IPS-11a (cell line): ENCODE measurements around the gene KRTAP4-9.
"Not testable (repeated sequence)": the region's sequence is repeated elsewhere in the genome, so short reads cannot be mapped to it uniquely, and the experiment has no call there.

Source experiments
- H3K4me3 ChIP-seq: one replicate; pipeline ENCODE4 v1.5.1; 2013; ENCODE audit warnings: low read depth, low read length, control low read depth

KRTAP4-9 gene

DNA sequence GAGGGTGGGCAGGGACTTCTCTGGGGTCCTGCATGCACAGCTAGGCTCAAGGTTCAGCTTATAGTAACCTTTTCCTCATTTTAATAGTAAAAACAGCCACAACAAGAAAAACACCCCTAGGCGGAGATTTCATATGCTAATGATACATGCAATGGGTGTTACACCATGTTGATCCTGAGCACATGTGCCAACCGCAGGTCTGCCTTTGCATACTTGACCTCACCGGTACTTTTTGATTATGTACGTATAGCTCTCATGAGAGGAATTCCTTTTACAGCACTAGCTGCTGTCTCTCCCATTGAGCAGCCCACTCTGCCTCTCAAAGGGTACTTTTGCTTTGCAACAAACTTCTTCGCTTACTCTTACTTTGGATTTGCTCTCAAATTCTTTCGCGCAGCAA is 9.1 kb upstream of the KRTAP4-9 start:
- no peak overlapping the region for H3K4me3 ChIP-seq

DNA sequence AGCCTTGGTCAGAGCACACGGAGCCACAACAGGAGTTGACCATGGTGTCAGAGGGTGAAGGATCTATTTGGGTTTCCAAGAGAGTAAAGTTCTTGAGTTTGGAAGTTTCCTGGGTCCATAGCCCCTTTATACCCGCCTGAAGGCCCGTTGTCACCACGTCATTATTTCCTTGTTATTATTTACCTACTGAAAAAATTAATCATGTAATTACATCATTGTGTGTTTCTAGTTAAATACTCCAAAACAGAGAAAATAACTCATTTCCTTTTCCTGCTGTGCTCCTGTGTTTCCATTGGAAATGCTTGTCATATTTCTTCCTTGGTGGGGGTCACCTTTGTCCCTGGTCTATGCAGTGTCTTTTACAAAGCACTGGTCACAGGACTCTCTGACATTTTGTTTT is 7.1 kb upstream of the KRTAP4-9 start, which contains the start of gene KRTAP4-8:
Gene KRTAP4-8 (minus strand): TSS at position 101 of the 400 bp plus-strand sequence. CDS start 58 bp downstream, at position 43.
- H3K4me3 ChIP-seq = no peak within 1 kb of the TSS

DNA sequence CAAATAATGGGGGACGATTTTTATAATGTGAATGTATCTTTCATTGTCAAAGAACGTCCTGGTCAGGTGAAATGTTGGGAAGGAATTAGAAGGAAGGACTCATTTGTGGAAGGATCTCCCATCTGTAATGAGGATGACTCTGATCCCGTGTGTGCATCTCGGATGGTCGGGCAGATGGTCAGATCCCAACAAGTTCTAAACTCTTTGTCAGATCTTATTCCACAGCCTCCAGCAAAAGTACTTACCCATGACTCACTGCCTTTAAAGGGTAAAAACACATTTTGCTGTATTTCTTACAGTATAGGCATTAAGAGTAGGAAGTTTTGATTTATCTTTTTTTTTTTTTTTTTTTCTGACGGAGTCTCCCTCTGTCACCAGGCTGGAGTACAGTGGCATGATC is 6.7 kb upstream of the KRTAP4-9 start:
- H3K4me3 ChIP-seq = no peak overlapping the region

DNA sequence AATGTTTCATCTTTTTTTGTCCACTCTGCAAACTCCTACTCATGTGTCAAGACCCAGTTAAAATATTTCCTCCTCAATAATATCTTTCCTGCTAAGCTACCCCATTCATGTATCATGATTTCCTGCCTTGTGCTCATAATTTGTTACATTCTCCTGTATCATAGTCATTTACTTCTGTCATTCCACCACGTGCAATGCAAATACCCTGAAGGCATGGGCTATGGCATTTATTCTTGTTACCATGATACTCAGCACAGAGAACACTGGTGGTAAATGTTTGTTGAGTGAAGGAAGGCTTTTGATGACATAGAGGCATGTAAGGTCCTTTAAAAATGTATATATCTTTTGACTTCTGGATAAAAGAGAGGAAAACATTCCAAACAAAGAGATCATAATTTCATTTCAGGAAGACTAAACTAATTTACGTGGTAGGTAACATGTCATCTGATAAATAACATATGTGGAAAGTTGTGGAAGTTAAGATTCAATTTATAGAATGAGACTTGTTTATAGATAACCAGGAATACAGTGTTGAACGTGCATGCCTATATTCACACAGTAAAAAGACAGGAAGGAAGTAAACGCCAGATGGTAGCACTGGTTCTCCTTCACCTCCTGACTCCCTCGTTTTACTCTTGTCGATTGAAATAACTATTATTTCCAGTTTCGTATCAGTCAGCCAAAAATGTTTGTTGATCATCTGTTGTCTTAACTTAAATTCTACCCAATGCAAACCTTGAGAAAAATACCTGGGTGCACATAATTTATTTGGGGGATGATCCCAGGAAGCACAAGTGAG is 5.3 kb upstream of the KRTAP4-9 start:
- H3K4me3 ChIP-seq = not testable (repeated sequence)

DNA sequence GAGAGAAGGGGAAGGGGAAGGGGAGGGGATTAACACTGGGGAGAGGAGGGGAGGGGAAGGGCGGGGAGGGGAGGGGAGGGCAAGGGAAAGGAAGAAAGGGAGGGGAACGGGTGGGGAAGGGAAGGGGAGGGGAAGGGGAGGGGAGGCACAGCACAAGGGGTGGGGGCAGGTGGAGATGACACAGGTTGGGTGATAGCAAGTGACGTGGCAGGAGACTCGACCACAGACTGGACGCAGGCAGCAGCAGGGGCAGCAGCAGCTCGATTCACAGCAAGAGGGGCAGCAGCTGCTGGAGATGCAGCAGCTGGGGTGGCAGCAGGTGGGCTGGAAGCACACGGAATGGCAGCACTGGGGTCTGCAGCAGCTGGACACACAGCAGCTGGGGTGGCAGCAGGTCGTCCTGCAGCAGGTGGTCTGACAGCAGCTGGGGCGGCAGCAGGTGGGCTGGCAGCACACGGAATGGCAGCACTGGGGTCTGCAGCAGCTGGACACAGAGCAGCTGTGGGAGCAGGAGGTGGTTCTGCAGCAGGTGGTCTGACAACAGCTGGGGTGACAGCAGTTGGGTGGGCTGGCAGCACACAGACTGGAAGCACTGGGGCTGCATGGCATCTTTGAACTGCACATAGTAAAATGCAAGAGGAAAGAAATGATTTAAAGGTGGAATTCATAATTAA is 3.5 kb upstream of the KRTAP4-9 start, which contains the start of gene KRTAP4-16:
Gene KRTAP4-16 (minus strand): TSS at position 624 of the 674 bp plus-strand sequence. CDS start 0 bp downstream, at position 624.
- no peak within 1 kb of the TSS for H3K4me3 ChIP-seq

DNA sequence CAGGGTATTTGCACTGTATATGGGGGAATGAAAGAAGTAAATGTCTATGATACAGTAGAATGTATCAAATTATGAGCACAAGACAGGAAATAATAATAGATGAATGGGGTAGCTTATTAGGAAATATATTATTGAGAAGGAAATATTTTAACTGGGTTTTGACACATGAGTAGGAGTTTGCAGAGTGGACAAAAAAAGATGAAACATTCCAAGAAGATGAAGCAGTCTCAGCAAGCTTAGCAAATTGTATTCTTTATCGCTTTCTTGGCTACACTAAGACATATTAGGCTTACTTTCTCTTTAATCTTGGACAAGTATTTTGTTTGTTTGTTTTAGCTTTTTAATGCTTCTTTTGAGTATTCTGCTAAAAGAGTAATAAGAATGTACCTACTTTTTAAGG is 1.3 kb upstream of the KRTAP4-9 start:
- no peak overlapping the region for H3K4me3 ChIP-seq

DNA sequence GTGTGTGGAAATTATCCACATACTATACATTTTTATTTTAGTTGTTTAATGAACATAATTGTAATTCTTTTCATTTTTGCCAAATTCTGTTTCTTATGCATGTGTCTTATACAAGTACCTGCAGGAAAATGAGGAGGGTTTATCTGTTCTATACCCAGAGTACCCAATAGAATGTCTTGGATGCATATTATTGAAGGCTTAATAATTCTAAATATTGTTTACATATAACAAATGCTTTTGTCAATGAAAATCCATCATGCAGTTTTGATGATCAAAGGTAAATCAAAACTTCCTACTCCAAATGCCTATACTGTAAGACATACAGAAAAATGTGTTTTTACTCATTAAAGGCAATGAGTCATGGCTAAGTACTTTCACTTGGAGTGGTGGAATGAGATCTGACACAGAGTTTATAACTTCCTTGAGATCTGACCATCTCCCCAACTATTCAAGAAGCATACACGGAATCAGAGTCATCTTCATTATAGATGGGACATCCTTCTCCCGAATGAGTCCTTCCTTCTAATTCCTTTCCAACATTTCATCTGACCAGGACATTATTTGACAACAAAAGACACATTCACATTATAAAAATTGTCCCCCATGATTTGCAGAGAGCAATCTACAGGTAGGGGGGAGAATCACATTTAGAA is 677 bp upstream of the KRTAP4-9 start:
- not testable (repeated sequence) for H3K4me3 ChIP-seq

DNA sequence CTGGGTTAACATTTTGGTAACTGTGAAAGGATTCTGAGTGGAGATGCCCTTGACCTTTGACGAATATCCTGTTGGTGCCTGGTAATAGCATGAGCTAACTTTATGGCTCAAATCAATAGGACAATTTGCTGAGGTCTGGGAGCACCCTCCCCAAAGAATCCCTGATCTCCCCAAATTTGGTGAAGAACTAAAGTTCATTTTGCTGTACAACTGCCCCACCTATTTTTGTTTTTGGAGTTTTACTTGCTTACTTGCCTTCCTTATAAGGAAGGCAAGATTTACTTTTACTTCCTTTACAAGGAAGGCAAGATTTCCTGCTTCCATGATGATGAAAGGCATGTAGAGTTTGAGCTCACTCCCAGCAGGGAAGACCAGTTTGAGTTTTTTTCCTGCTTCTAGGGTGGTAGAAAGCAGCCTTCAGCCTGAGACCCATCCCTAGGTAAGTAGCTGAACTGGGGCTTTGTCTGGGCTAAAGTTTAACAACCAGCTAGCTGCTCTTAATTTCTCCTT is 2.8 kb downstream of the KRTAP4-9 start:
- H3K4me3 ChIP-seq = no peak overlapping the region

DNA sequence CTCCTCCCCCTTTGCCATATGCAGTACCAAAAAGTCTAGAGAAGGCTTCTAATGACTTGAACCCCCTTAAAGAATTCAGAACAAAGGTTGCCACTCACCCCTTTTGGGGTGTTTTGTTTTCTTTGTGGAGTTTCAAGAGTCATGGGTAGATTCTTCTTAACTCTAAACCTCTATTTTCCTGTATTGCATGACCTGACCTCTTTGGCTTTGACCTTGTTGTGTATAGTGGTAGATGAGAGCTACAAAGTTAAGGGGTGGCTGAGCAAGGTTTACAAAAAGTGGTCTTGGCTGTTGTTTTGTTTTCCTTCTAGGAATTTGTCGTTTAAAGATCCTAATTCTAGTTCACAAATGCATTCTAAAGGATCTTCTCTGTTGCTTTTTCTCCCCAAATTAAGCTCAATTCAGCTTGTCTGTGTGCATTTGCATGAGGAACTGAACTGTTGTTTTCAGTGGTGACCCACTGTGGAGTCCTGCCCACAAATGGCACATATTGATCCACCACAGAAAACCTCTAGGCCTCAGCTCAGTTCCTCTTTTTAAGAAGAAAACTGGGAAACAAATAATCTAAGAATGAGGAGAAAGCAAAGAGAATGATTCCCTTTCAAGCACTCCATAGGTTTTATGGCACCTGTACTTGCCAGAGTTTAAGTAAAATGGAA is 3.7 kb downstream of the KRTAP4-9 start:
- H3K4me3 ChIP-seq = not testable (repeated sequence)

DNA sequence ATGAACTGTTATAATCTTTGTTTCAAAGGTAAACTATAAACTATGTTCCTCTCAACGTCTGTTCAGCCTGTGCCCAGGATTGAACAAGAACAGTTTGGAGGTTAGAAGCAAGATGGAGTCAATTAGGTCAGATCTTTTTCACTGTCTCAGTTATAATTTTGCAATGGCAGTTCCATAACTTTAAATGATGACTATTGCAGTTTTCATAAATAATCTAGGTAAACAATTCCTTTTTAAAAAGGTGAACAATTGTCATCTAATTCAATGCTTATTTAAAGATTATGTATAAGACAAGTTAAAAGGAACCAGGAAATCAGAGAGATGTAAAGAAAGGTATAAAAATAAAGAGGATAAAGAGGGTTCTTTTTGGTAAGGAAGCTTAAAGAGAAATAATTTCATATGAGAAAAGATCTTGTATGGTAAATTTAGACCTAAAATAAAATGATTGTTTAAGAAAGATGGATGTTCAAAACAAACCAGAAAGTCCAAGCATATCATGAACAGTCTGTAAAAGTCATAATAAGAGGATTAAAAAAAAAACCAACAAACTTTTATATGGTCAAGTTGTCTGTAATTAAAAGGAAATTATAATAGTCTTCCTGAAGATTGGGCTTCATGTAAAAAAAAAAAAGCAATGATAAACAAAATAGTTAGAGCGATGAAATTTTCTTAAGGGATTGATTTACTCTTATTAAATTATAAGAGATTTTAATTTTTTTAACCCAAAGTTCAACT is 6.1 kb downstream of the KRTAP4-9 start:
- H3K4me3 ChIP-seq = no peak overlapping the region

DNA sequence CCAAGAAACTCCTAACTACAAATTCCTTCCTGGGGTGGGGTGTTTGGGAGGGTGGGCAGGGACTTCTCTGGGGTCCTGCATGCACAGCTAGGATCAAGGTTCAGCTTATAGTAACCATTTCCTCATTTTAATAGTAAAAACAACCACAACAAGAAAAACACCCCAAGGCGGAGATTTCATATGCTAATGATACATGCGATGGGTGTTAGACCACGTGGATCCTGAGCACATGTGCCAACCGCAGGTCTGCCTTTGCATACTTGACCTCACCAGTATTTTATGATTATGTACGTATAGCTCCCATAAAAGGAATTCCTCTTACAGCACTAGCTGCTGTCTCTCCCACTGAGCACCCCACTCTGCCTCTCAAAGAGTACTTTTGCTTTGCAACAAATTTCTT is 11.1 kb downstream of the KRTAP4-9 start:
- H3K4me3 ChIP-seq = no peak overlapping the region

DNA sequence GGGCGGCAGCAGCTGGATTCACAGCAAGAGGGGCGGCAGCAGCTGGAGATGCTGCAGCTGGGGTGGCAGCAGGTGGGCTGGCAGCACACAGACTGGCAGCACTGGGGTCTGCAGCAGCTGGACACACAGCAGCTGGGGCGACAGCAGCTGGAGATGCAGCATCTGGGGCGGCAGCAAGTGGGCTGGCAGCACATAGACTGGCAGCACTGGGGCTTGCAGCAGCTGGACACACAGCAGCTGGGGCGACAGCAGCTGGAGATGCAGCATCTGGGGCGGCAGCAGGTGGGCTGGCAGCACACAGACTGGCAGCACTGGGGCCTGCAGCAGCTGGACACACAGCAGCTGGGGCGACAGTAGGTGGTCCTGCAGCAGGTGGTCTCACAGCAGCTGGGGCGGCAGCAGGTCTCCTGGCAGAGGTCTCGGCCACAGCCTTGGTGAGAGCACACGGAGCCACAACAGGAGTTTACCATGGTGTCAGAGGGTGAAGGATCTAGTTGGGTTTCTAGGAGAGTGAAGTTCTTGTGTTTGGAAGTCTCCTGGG is 12.7 kb downstream of the KRTAP4-9 start, which contains the start of gene KRTAP4-11:
Gene KRTAP4-11 (minus strand): TSS at position 528 of the 541 bp plus-strand sequence. CDS start 58 bp downstream, at position 470.
- H3K4me3 ChIP-seq = not testable (repeated sequence)

DNA sequence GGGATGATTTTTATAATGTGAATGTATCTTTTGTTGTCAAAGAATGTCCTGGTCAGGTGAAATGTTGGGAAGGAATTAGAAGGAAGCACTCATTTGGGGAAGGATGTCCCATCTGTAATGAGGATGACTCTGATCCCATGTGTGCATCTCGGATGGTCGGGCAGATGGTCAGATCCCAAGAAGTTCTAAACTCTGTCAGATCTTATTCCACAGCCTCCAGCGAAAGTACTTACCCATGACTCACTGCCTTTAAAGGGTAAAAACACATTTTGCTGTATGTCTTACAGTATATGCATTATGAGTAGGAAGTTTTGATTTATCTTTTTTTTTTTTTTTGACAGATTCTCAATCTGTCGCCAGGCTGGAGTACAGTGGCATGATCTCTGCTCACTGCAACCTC is 13.5 kb downstream of the KRTAP4-9 start:
- H3K4me3 ChIP-seq = no peak overlapping the region

DNA sequence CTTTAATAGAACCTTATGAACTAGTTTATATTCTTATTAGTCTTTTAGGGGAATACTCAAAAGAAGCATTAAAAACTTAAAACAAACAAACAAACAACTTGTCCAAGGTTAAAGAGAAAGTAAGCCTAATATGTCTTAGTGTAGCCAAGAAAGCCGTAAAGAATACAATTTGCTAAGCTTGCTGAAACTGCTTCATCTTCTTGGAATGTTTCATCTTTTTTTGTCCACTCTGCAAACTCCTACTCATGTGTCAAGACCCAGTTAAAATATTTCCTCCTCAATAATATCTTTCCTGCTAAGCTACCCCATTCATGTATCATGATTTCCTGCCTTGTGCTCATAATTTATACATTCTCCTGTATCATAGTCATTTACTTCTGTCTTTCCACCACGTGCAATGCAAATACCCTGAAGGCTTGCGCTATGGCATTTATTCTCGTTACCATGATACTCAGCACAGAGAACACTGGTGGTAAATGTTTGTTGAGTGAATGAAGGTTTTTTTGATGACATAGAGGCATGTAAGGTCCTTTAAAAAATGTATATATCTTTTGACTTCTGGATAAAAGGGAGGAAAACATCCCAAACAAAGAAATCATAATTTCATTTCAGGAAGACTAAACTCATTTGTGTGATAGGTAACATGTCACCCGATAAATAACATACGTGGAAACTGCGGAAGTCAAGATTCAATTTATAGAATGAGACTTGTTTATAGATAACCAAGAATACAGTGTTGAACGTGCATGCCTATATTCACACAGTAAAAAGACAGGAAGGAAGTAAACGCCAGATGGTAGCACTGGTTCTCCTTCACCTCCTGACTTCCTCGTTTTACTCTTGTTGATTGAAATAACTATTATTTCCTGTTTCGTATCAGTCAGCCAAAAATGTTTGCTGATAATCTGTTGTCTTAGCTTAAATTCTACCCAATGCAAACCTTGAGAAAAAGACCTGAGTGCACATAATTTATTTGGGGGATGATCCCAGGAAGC is 14.8 kb downstream of the KRTAP4-9 start:
- H3K4me3 ChIP-seq = not testable (repeated sequence)

DNA sequence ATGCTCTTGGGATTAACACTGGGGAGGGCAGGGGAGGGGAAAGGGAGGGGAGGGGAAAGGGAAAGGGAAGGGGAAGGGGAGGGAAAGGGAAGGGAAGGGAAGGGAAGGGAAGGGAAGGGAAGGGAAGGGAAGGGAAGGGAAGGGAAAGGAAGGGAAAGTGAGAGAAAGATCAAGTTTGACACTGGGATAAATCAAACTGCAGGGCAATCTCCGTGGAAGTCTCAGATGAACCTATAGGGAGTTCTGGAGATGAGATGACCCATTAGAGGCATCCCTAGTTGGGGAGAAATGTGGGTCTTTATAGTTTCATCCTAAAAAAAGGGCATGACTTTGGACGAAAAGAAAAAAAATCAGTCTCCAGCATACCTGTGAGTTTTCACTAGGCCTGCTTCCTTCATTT is 16.6 kb downstream of the KRTAP4-9 start:
- H3K4me3 ChIP-seq = no peak overlapping the region

DNA sequence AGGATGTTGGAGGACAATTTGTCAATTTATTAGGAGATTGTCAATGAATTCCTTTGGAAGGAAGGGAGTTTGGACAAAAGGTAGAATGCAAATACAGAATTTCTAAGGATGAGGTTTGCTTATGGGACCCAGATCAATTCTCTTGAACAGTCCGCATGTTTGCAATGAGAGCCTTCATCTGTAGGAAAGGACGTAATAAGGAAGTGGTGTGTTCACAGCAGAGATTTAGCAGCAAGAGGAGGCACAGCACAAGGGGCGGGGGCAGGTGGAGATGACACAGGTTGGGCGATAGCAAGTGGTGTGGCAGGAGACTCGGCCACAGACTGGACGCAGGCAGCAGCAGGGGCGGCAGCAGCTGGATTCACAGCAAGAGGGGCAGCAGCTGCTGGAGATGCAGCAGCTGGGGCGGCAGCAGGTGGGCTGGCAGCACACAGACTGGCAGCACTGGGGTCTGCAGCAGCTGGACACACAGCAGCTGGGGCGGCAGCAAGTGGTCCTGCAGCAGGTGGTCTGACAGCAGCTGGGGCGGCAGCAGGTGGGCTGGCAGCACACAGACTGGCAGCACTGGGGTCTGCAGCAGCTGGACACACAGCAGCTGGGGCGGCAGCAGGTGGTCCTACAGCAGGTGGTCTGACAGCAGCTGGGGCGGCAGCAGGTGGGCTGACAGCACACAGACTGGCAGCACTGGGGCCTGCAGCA is 18.3 kb downstream of the KRTAP4-9 start:
- H3K4me3 ChIP-seq = not testable (repeated sequence)

DNA sequence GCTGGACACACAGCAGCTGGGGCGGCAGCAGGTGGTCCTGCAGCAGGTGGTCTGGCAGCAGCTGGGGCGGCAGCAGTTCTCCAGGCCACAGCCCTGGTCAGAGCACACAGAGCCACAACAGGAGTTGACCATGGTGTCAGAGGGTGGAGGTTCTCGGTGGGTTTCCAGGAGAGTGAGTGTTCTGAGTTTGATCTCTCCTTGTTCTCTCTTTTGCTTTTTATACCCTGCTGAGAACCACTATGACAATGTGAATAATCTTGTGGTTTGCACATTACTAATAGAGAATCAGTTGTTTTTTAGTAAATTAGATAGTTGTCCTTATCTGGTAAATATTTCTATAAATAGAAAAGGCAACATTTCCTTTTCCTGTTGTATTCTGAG is 18.8 kb downstream of the KRTAP4-9 start, which contains the start of gene KRTAP4-12:
Gene KRTAP4-12 (minus strand): TSS at position 192 of the 381 bp plus-strand sequence. CDS start 60 bp downstream, at position 132.
- H3K4me3 ChIP-seq = not testable (repeated sequence)

DNA sequence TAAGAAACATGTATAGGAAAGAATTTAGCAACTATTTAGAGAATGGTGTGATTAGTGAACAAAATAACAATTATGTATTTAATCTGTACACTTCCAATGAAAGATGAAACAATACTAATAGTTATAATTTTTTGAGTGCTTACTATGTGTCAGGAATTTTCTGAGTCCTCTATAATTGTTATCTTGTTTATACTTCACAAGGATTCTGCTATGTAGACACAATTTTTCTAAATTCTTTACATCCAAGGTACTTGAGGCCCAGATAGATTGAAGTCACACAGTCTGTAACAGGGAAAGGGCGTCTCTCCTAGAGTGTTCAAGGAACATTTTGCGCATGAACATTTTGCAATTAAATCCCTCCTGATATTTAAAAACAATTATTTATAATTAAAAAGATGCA is 19.9 kb downstream of the KRTAP4-9 start:
- H3K4me3 ChIP-seq = no peak overlapping the region
